ENCODE measurements around the gene ANKRD12. TPM values are rescaled to one million over a fixed set of nuclear protein-coding genes. Genes with fewer than 3 reads are reported as not detected.

The ANKRD12 gene
- total RNA-seq, 1 donor from 2014 or later = 53.5 TPM

DNA sequence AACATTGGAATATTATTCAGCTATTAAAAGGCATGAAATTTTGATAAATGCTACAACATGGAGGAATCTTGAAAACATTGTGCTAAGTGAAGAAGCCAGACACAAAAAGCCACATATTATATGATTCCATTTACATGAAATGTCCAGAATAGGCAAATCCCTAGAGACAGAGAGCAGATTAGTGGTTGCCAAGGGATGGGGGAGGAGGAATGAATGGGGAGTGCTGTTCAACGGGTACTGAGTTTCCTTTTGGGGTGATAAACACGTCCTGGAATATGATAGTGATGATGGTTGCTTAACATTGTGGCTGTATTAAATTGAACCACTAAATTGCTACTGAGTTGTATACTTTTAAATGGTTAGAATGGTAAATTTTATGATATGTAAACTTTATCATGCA lies 189.1 kb downstream of the ANKRD12 start:
- H3K4me1 ChIP-seq = no peaks in the 10 kb centered on the region
- no peak overlapping the region for H3K27ac ChIP-seq
- intact Hi-C loops (cut with DNase I) = no loop called here
- H3K36me3 ChIP-seq = no peaks in the 10 kb centered on the region
- no peaks in the 10 kb centered on the region for H3K9me3 ChIP-seq
- no peak overlapping the region for H3K4me3 ChIP-seq
- no peak for DNase-seq (ENCODE audit: extremely low spot score in 2 of 2)
- H3K27me3 ChIP-seq = no peaks in the 10 kb centered on the region
- TF ChIP-seq, protein P1, sequence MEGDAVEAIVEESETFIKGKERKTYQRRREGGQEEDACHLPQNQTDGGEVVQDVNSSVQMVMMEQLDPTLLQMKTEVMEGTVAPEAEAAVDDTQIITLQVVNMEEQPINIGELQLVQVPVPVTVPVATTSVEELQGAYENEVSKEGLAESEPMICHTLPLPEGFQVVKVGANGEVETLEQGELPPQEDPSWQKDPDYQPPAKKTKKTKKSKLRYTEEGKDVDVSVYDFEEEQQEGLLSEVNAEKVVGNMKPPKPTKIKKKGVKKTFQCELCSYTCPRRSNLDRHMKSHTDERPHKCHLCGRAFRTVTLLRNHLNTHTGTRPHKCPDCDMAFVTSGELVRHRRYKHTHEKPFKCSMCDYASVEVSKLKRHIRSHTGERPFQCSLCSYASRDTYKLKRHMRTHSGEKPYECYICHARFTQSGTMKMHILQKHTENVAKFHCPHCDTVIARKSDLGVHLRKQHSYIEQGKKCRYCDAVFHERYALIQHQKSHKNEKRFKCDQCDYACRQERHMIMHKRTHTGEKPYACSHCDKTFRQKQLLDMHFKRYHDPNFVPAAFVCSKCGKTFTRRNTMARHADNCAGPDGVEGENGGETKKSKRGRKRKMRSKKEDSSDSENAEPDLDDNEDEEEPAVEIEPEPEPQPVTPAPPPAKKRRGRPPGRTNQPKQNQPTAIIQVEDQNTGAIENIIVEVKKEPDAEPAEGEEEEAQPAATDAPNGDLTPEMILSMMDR (IDR thresholded peaks at IDR 0.05) = no peak
- TF ChIP-seq POLR2A (IDR thresholded peaks at IDR 0.05) (no peak), POLR2AphosphoS5 (IDR thresholded peaks at IDR 0.05; ENCODE audit: insufficient read depth in 1 of 2, low read depth in 1 of 2) (no peak)

DNA sequence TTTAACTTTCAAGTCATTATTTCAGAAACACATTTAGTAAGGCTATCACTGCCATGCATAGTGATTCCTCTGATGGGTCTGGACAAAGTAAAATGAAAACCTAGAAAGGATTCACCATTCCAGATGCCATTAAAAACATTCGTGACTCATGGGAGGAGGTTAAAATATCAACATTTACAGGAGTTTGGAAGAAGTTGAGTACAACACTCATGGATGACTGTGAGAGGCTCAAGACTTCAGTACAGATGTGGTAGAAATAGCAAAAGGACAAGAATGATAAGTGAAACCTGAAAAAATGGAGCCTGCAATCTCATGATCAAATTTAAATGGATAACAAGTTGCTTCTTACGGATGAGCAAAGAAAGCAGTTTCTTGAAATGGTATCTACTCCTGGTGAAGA lies 192.2 kb downstream of the ANKRD12 start:
- intact Hi-C loops (cut with DNase I) = no loop called here
- TF ChIP-seq POLR2AphosphoS5 (IDR thresholded peaks at IDR 0.05; ENCODE audit: insufficient read depth in 1 of 2, low read depth in 1 of 2) (no peak), POLR2A (IDR thresholded peaks at IDR 0.05) (no peak)
- TF ChIP-seq, protein P1 (IDR thresholded peaks at IDR 0.05) = no peak
- no peaks in the 10 kb centered on the region for H3K9me3 ChIP-seq

DNA sequence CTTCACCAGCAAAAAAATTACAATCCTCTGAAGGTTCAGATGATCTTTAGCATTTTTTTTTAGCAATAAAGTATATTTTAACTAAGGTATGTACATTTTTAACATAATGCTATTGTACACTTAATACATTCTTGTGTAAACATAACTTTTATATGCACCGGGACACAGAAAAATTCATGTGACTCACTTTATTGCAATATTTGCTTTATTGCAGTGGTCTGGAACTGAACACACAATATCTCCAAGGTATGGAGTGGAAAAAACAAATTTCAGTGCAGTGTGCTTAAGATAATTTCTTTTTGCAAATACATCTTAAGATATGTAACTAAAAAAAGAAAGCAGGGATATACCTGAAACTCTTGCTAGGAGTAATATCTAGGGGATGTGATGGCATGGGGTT lies 192.9 kb downstream of the ANKRD12 start:
- Histone ChIP-seq H3K4me1 (no peaks in the 10 kb centered on the region), H3K27me3 (no peaks in the 10 kb centered on the region), H3K9me3 (no peaks in the 10 kb centered on the region), H3K27ac (no peak overlapping the region), H3K4me3 (no peak overlapping the region), H3K36me3 (no peaks in the 10 kb centered on the region)
- DNase-seq (ENCODE audit: extremely low spot score in 2 of 2) = no peak
- intact Hi-C loops (cut with DNase I) = no loop called here
- TF ChIP-seq POLR2A (IDR thresholded peaks at IDR 0.05) (no peak), POLR2AphosphoS5 (IDR thresholded peaks at IDR 0.05; ENCODE audit: insufficient read depth in 1 of 2, low read depth in 1 of 2) (no peak)
- TF ChIP-seq, protein P1 (IDR thresholded peaks at IDR 0.05) = no peak

More for the DNA sequence above, 192.2 kb downstream of the ANKRD12 start:
- no peaks in the 10 kb centered on the region for H3K4me1 ChIP-seq
- DNase-seq (ENCODE audit: extremely low spot score in 2 of 2) = no peak
- no peak overlapping the region for H3K4me3 ChIP-seq
- no peaks in the 10 kb centered on the region for H3K27me3 ChIP-seq
- no peaks in the 10 kb centered on the region for H3K36me3 ChIP-seq
- no peak overlapping the region for H3K27ac ChIP-seq

DNA sequence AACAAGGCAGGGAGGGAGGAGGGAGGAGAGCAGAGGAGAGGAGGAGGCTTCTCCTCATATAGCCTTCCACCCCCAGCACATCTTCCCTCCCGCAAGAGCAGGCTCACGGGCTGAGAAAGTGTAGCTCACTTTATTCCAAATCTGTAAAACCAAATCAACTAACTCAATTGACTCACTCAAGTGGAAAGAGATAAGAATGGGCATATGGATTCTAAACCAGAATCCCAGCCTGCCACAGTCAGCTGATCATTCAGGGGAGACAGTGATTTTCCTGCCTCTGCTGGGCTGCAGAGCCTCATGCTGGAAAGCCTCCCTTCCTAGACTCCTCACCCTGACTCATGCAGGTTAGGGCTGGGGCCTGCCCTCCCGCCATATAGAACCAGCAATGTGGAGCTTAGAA lies 193.8 kb downstream of the ANKRD12 start:
- intact Hi-C loops (cut with DNase I) = loop anchor here (10.0 kb wide), 1 partner anchor 144 kb away; the partner anchor contains the start of gene RALBP1
- no peak for DNase-seq (ENCODE audit: extremely low spot score in 2 of 2)
- Histone ChIP-seq H3K9me3 (no peaks in the 10 kb centered on the region), H3K36me3 (no peaks in the 10 kb centered on the region), H3K4me1 (peaks cover 4% of the 10 kb centered on the region), H3K27ac (no peak overlapping the region), H3K27me3 (no peaks in the 10 kb centered on the region), H3K4me3 (no peak overlapping the region)
- TF ChIP-seq POLR2AphosphoS5 (IDR thresholded peaks at IDR 0.05; ENCODE audit: insufficient read depth in 1 of 2, low read depth in 1 of 2) (no peak), POLR2A (IDR thresholded peaks at IDR 0.05) (no peak)
- TF ChIP-seq, protein P1 (IDR thresholded peaks at IDR 0.05) = no peak

DNA sequence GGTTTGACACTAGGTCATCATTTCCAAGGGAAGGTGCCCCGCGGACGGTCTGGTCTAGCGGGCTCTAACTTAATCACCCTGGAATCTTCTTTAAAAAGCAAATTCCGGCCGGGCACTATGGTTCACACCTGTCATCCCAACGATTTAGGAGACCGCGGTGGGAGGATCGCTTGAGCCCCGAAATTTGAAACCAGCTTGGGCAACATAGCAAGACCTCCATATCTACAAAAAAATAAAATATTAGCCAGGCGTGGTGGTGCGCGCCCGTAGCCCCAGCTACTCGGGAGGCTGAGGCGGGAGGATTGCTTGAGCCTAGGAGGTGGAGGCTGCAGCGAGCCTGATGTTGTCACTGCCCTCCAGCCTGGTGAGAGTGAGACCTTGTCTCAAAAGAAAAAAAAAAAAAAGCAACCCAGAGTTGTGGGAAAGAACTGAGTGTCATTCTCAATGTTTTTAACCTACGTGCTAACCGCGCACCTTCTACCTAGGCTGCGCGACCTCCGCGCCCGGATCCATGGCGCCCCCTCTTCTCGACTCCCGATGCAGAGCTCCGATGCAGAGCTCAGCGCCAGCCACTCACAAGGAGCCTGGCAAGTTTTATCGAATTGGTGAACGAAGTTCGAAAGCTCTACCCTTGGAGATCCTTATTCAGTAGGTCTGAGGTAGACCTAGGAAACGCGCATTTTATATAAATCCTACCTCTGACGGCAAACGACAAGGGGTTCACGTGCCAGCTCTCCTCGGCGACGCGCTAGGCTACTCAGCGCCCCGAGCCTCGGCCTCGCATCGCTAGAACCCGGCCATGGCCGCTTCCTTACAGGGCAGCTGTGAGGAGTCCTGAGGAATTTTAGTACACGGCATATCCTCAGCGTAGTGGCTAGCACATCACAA lies 197.1 kb downstream of the ANKRD12 start:
- Histone ChIP-seq H3K36me3 (no peaks in the 10 kb centered on the region), H3K9me3 (no peaks in the 10 kb centered on the region), H3K27me3 (no peaks in the 10 kb centered on the region), H3K4me1 (peaks cover 20% of the 10 kb centered on the region), H3K4me3 (peak overlapping the region; percentile 75 to 94), H3K27ac (peak overlapping the region; percentile 78)
- intact Hi-C loops (cut with DNase I) = loop anchor here (10.0 kb wide), 1 partner anchor 141 kb away; the partner anchor contains the start of gene RALBP1
- peak in 1 of 2 donors; percentile 88 for DNase-seq (ENCODE audit: extremely low spot score in 2 of 2)
- TF ChIP-seq POLR2A (IDR thresholded peaks at IDR 0.05) (no peak), POLR2AphosphoS5 (IDR thresholded peaks at IDR 0.05; ENCODE audit: insufficient read depth in 1 of 2, low read depth in 1 of 2) (peak in 1 of 2 donors; percentile 8)
- TF ChIP-seq, protein P1 (IDR thresholded peaks at IDR 0.05) = no peak
